ENCODE results near the gene PARVB.

The PARVB gene

DNA sequence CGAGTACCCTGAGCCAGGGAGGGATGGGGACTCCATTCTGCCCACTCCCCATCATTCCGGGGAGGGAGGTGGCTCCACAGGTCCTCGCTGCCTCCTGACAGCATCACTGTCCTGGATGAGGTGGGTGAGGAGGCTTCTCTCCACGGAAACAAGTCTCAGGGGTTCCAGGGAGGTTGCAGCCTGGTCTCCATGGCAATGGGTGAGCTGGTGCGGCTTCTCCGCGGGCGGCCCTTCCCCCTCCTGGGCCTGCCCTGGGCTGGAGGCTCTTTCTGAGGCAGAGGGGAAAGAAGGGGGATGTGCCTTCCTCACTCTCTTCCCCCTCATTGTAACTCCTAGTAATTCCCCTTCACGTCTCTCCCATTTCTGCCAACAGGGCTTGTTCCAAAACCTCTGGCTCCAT, 119.5 kb downstream of the PARVB start:
- no peak overlapping the region for H3K9ac ChIP-seq (ENCODE audit: low read length)
- no peak overlapping the region for H3K27ac ChIP-seq (ENCODE audit: low read length)
- H3K79me2 ChIP-seq (ENCODE audit: low read length): no peaks in the 10 kb centered on the region
- TF ChIP-seq, protein P1, sequence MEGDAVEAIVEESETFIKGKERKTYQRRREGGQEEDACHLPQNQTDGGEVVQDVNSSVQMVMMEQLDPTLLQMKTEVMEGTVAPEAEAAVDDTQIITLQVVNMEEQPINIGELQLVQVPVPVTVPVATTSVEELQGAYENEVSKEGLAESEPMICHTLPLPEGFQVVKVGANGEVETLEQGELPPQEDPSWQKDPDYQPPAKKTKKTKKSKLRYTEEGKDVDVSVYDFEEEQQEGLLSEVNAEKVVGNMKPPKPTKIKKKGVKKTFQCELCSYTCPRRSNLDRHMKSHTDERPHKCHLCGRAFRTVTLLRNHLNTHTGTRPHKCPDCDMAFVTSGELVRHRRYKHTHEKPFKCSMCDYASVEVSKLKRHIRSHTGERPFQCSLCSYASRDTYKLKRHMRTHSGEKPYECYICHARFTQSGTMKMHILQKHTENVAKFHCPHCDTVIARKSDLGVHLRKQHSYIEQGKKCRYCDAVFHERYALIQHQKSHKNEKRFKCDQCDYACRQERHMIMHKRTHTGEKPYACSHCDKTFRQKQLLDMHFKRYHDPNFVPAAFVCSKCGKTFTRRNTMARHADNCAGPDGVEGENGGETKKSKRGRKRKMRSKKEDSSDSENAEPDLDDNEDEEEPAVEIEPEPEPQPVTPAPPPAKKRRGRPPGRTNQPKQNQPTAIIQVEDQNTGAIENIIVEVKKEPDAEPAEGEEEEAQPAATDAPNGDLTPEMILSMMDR (IDR thresholded peaks at IDR 0.05; ENCODE audit: low read depth, low read length): no peak
- H3K9me3 ChIP-seq (ENCODE audit: insufficient read depth, low read length): no peaks in the 10 kb centered on the region
- no peak overlapping the region for H3K4me2 ChIP-seq (ENCODE audit: low read length)
- H3K36me3 ChIP-seq (replicated peaks; ENCODE audit: low read depth, low read length): peaks cover 15% of the 10 kb centered on the region
- no peak overlapping the region for H2AFZ ChIP-seq (ENCODE audit: low read depth, low read length)
- H4K20me1 ChIP-seq (ENCODE audit: insufficient read depth, low read length): 0 out of 2 replicates have a peak, but pooled peaks cover 3% of the 10 kb centered on the region
- H3K4me1 ChIP-seq (ENCODE audit: low read length): no peaks in the 10 kb centered on the region
- no peak overlapping the region for H3K4me3 ChIP-seq (ENCODE audit: low read length)
- no peaks in the 10 kb centered on the region for H3K27me3 ChIP-seq (ENCODE audit: low read depth, low read length)

DNA sequence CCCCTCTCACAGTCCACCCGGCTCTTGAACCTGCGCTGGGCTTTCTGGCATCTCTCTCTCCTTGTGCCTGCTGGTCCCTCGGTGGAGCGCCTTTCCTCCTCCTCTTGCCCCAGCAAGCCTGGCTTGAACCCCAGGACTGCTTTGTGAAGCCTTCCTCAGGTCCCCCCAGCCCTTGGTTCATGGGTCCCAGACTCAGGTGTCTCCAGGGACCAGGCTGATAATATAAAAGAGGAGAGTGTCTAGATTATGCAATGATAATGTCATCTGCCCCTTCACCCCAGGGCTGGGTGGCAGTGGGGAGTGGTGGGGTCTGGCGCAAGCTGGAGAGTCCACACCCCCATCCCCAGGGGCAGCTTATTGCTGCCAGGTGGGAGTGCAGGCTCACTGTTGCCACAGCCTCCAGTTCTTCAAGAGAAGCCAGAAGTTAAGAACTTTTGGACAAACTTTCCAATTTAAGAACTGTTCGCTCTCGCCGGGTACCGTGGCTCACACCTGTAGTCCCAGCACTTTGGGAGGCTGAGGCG, 120.0 kb downstream of the PARVB start:
- no peak overlapping the region for H3K27ac ChIP-seq (ENCODE audit: low read length)
- TF ChIP-seq EZH2phosphoT487 (IDR thresholded peaks at IDR 0.05; ENCODE audit: low read depth): no peak
- TF ChIP-seq, protein P1 (IDR thresholded peaks at IDR 0.05; ENCODE audit: low read depth, low read length): no peak
- H3K9ac ChIP-seq (ENCODE audit: low read length): no peak overlapping the region
- H4K20me1 ChIP-seq (ENCODE audit: insufficient read depth, low read length): 0 out of 2 replicates have a peak, but pooled peaks cover 3% of the 10 kb centered on the region
- no peaks in the 10 kb centered on the region for H3K9me3 ChIP-seq (ENCODE audit: insufficient read depth, low read length)
- no peaks in the 10 kb centered on the region for H3K27me3 ChIP-seq (ENCODE audit: low read depth, low read length)
- no peak overlapping the region for H3K4me3 ChIP-seq (ENCODE audit: low read length)
- no peak overlapping the region for H2AFZ ChIP-seq (ENCODE audit: low read depth, low read length)
- no peaks in the 10 kb centered on the region for H3K4me1 ChIP-seq (ENCODE audit: low read length)
- no peaks in the 10 kb centered on the region for H3K79me2 ChIP-seq (ENCODE audit: low read length)
- H3K36me3 ChIP-seq (replicated peaks; ENCODE audit: low read depth, low read length): peaks cover 10% of the 10 kb centered on the region
- H3K4me2 ChIP-seq (ENCODE audit: low read length): no peak overlapping the region

DNA sequence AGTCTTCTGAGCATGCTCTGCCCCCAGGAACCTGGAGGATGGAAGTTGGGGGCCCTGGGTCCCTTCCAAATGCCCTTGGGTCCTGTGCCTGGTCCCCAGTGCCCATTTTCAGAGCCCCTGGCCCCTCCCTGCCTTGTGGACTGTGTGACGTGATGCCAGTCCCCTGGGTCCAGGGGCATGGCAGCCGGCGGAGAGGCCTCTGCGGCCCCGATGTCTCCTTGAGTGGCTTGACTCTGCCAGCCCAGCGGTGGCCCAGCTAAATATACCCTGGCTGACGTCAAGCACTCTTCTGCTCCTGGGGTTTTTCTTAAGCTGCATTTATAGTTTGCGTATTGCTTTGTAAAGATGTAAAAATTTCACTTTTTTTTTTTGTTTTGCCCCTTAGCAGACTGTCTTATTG, 121.4 kb downstream of the PARVB start:
- H3K4me3 ChIP-seq (ENCODE audit: low read length): no peak overlapping the region

DNA sequence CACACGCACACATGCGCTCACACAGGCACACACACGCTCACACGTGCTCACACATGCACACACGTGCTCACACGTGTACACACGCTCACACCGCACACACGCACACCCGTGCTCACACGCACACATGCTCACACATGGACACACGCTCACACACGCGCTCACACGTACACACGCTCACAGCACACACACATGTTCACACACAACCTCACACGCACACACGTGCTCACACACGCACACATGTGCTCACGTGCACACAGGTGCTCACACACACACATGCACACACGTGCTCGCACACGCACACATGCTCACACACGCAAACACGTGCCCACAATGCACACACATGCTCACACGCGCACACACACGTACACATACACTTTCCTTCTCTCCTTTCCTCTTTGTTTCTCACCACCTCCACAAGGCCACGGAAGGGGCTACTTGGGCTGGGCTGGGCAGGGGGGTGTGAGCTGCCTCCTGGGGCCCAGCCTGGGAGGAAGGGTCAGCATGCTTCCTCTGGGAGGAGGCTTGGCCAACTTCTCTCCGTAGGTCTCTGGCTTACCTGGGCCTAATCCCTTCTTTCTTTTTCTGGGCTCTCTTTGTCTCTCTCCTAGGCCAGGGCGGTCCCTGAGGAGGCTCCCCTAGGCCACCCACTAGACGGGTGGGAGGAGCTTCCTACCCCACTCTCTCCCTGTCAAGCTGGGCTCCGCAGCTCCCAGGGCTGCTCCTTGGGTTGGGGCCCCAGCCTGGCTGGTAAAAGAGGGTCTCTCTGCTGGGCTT, 122.2 kb downstream of the PARVB start:
- H3K27ac ChIP-seq (ENCODE audit: low read length): no peak overlapping the region
- no peaks in the 10 kb centered on the region for H3K4me1 ChIP-seq (ENCODE audit: low read length)
- H3K36me3 ChIP-seq (replicated peaks; ENCODE audit: low read depth, low read length): peaks cover 9% of the 10 kb centered on the region
- H3K27me3 ChIP-seq (ENCODE audit: low read depth, low read length): no peaks in the 10 kb centered on the region
- H3K79me2 ChIP-seq (ENCODE audit: low read length): no peaks in the 10 kb centered on the region
- TF ChIP-seq, protein P1 (IDR thresholded peaks at IDR 0.05; ENCODE audit: low read depth, low read length): no peak
- TF ChIP-seq EZH2phosphoT487 (IDR thresholded peaks at IDR 0.05; ENCODE audit: low read depth): no peak
- H3K9me3 ChIP-seq (ENCODE audit: insufficient read depth, low read length): no peaks in the 10 kb centered on the region
- H2AFZ ChIP-seq (ENCODE audit: low read depth, low read length): no peak overlapping the region
- H3K4me2 ChIP-seq (ENCODE audit: low read length): no peak overlapping the region
- H4K20me1 ChIP-seq (ENCODE audit: insufficient read depth, low read length): no peaks in the 10 kb centered on the region
- no peak overlapping the region for H3K4me3 ChIP-seq (ENCODE audit: low read length)
- no peak overlapping the region for H3K9ac ChIP-seq (ENCODE audit: low read length)

More for the DNA sequence above, 121.4 kb downstream of the PARVB start:
- H3K36me3 ChIP-seq (replicated peaks; ENCODE audit: low read depth, low read length): peaks cover 9% of the 10 kb centered on the region
- no peaks in the 10 kb centered on the region for H4K20me1 ChIP-seq (ENCODE audit: insufficient read depth, low read length)
- no peaks in the 10 kb centered on the region for H3K4me1 ChIP-seq (ENCODE audit: low read length)
- no peaks in the 10 kb centered on the region for H3K79me2 ChIP-seq (ENCODE audit: low read length)
- no peaks in the 10 kb centered on the region for H3K9me3 ChIP-seq (ENCODE audit: insufficient read depth, low read length)
- no peaks in the 10 kb centered on the region for H3K27me3 ChIP-seq (ENCODE audit: low read depth, low read length)
- no peak for TF ChIP-seq EZH2phosphoT487 (IDR thresholded peaks at IDR 0.05; ENCODE audit: low read depth)
- TF ChIP-seq, protein P1 (IDR thresholded peaks at IDR 0.05; ENCODE audit: low read depth, low read length): no peak
- H3K27ac ChIP-seq (ENCODE audit: low read length): no peak overlapping the region
- H3K9ac ChIP-seq (ENCODE audit: low read length): no peak overlapping the region
- no peak overlapping the region for H3K4me2 ChIP-seq (ENCODE audit: low read length)
- H2AFZ ChIP-seq (ENCODE audit: low read depth, low read length): no peak overlapping the region
